Measurements from ENCODE around the gene TRIM72.
"Not testable (repeated sequence)": the region's sequence is repeated elsewhere in the genome, so short reads cannot be mapped to it uniquely, and the experiment has no call there.

The TRIM72 gene

DNA sequence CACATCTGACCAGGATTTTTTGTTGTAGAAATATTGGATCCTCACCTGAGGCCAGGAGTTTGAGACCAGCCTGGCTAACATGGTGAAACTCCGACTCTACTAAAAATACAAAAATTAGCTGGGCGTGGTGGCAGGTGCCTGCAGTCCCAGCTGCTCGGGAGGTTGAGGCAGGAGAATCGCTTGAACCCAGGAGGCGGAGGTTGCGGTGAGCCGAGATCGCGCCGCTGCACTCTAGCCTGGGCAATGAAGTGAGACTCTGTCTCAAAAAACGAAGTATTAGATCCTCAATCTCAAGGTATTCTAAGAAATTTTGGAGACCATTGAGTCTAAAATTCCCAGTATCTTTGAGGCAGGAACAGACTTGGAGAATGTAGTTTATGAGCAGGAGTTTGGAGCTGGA, 18.1 kb upstream of the TRIM72 start:
- not testable (repeated sequence) for H3K4me3 ChIP-seq (ENCODE audit: low read length in 2 of 2); H3K18ac ChIP-seq (ENCODE audit: low read length); H3K23ac ChIP-seq (ENCODE audit: low read depth, low read length, poor library complexity); H3K4me2 ChIP-seq (ENCODE audit: insufficient read depth, low read length, poor library complexity, severe bottlenecking); H3K27ac ChIP-seq (replicated peaks; ENCODE audit: low read length); H4K8ac ChIP-seq (ENCODE audit: low read depth, low read length); H3K4me1 ChIP-seq (ENCODE audit: control insufficient read depth in 2 of 2, insufficient read depth in 1 of 2, low read depth in 1 of 2, low read length in 2 of 2); H3K14ac ChIP-seq (ENCODE audit: low read length); H2BK12ac ChIP-seq (ENCODE audit: low read length); H3K9ac ChIP-seq (ENCODE audit: low read depth, low read length, poor library complexity); H2BK5ac ChIP-seq (ENCODE audit: low read length); H2AK5ac ChIP-seq (ENCODE audit: low read depth, low read length); H3K9me3 ChIP-seq (replicated peaks in 1 of 2; ENCODE audit: control insufficient read depth in 2 of 2, insufficient read depth in 1 of 2, low read depth in 1 of 2, low read length in 2 of 2); H3K27me3 ChIP-seq (ENCODE audit: control insufficient read depth in 3 of 3, insufficient read depth in 3 of 3, low read depth in 1 of 3, low read length in 3 of 3); H2BK15ac ChIP-seq (ENCODE audit: low read length); H3K4ac ChIP-seq (ENCODE audit: low read length); DNase-seq (ENCODE audit: low spot score); H4K91ac ChIP-seq (ENCODE audit: low read depth, low read length, poor library complexity); H3K79me1 ChIP-seq (ENCODE audit: low read depth, low read length); H2AFZ ChIP-seq (ENCODE audit: low read length); H2BK120ac ChIP-seq (ENCODE audit: low read depth, low read length)
- peaks cover 47 to 86% of the 10 kb centered on the region in 2 donors for H3K36me3 ChIP-seq (replicated peaks in 1 of 2; ENCODE audit: control insufficient read depth in 2 of 2, insufficient read depth in 2 of 2, low read length in 2 of 2)
- whole genome bisulfite sequencing, 2 donors (ENCODE audit: extremely low coverage in 2 of 2, insufficient read length in 2 of 2, insufficient replicate concordance in 1 of 2): no CpG with 5 or more reads among the region's 11 CpGs

DNA sequence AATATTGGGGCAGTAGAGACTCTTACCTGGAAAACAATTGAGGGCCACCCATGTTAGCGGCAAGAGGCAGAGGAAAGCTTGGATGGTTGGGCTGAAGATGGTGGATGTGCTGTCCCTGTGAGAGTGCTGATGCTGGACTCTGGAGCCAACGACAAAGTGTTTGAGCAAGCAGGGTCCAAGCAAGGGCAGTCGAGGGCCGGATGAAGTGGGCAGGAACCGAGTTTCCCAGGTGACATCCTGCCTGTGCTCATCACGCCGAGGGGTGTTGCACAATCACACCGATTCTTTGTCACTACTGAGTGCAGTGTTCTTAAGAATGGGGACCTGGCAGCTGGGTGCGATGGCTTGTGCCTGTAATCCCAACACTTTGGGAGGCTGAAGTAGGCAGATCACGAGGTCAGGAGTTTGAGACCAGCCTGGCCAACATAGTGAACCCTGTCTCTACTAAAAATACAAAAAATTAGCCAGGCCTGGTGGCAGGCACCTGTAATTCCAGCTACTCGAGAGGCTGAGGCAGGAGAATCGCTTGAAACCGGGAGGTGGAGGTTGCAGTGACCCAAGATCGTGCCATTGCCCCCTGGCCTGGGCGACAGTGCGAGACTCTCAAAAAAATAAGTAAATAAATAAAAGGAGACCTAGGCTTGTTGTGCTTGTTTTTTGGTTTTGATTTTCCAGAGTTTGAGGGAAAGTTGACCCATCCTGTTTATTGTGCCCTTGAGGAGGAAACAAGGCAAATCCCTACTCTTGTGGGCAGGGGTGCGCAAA, 17.4 kb upstream of the TRIM72 start:
- Histone ChIP-seq H4K91ac (ENCODE audit: low read depth, low read length, poor library complexity) (no peak overlapping the region), H3K27ac (replicated peaks; ENCODE audit: low read length) (no peak overlapping the region), H2BK12ac (ENCODE audit: low read length) (no peak overlapping the region), H3K14ac (ENCODE audit: low read length) (no peak overlapping the region), H2BK15ac (ENCODE audit: low read length) (no peak overlapping the region), H3K79me1 (ENCODE audit: low read depth, low read length) (peaks cover 2% of the 10 kb centered on the region), H3K9ac (ENCODE audit: low read depth, low read length, poor library complexity) (no peak overlapping the region), H3K9me3 (replicated peaks in 1 of 2; ENCODE audit: control insufficient read depth in 2 of 2, insufficient read depth in 1 of 2, low read depth in 1 of 2, low read length in 2 of 2) (peaks cover 0 to 2% of the 10 kb centered on the region in 2 donors), H2BK5ac (ENCODE audit: low read length) (no peak overlapping the region), H2BK120ac (ENCODE audit: low read depth, low read length) (no peak overlapping the region), H3K18ac (ENCODE audit: low read length) (no peak overlapping the region), H3K36me3 (replicated peaks in 1 of 2; ENCODE audit: control insufficient read depth in 2 of 2, insufficient read depth in 2 of 2, low read length in 2 of 2) (peaks cover 43 to 80% of the 10 kb centered on the region in 2 donors), H2AFZ (ENCODE audit: low read length) (no peak overlapping the region), H4K8ac (ENCODE audit: low read depth, low read length) (no peak overlapping the region), H3K4ac (ENCODE audit: low read length) (no peak overlapping the region), H3K4me3 (ENCODE audit: low read length in 2 of 2) (no peak overlapping the region), H2AK5ac (ENCODE audit: low read depth, low read length) (no peak overlapping the region), H3K4me2 (ENCODE audit: insufficient read depth, low read length, poor library complexity, severe bottlenecking) (no peak overlapping the region), H3K27me3 (ENCODE audit: control insufficient read depth in 3 of 3, insufficient read depth in 3 of 3, low read depth in 1 of 3, low read length in 3 of 3) (peaks cover under 1 to 6% (median 5%) of the 10 kb centered on the region in 3 experiments), H3K23ac (ENCODE audit: low read depth, low read length, poor library complexity) (no peak overlapping the region), H3K4me1 (ENCODE audit: control insufficient read depth in 2 of 2, insufficient read depth in 1 of 2, low read depth in 1 of 2, low read length in 2 of 2) (peaks cover 0 to 2% of the 10 kb centered on the region in 2 donors)
- WGBS, 2 donors (ENCODE audit: extremely low coverage in 2 of 2, insufficient read length in 2 of 2, insufficient replicate concordance in 1 of 2): no CpG with 5 or more reads among the region's 17 CpGs
- DNase-seq (ENCODE audit: low spot score): no peak

DNA sequence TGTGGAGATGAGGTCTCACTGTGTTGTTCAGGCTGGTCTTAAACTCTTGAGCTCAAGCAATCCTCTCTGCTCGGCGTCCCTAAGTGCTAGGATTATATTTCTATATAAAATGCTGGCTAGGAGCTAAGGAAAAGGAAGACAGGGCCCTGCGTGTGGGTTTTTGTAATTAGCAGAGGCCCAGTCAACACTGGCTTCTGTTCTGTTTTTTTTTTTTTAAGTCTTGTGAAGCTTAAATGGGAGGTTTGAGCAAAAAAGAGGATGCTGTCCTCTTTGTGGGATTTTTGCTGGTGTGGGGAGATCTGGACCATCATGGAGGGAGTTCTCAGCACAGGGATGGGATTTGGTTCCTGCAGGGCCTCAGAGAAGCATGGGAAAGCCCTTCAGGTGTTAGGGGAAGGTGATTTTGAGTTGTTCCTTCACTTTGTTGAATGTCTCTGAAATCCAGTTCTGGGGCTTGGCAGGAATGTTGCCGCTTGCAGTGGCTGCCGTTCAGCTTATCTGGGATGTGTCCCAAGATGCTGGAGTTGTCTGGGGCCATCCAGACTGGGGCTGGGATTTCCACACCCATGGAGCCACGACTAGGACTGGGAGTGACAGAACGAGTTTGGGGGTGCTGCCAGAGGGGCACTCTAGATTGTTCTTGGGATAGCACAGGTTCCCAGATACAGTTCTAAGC, 15.6 kb upstream of the TRIM72 start:
- no peak overlapping the region for H3K14ac ChIP-seq (ENCODE audit: low read length)
- no peak overlapping the region for H2BK15ac ChIP-seq (ENCODE audit: low read length)
- H3K4me2 ChIP-seq (ENCODE audit: insufficient read depth, low read length, poor library complexity, severe bottlenecking): no peak overlapping the region
- H3K4me3 ChIP-seq (ENCODE audit: low read length in 2 of 2): no peak overlapping the region
- no CpG with 5 or more reads among the region's 7 CpGs for WGBS, 2 donors (ENCODE audit: extremely low coverage in 2 of 2, insufficient read length in 2 of 2, insufficient replicate concordance in 1 of 2)
- no peak for DNase-seq (ENCODE audit: low spot score)
- no peak overlapping the region for H3K27ac ChIP-seq (replicated peaks; ENCODE audit: low read length)
- no peak overlapping the region for H2AK5ac ChIP-seq (ENCODE audit: low read depth, low read length)
- no peak overlapping the region for H3K4ac ChIP-seq (ENCODE audit: low read length)
- no peak overlapping the region for H3K18ac ChIP-seq (ENCODE audit: low read length)
- peaks cover 0 to 3% of the 10 kb centered on the region in 2 donors for H3K9me3 ChIP-seq (replicated peaks in 1 of 2; ENCODE audit: control insufficient read depth in 2 of 2, insufficient read depth in 1 of 2, low read depth in 1 of 2, low read length in 2 of 2)
- H3K36me3 ChIP-seq (replicated peaks in 1 of 2; ENCODE audit: control insufficient read depth in 2 of 2, insufficient read depth in 2 of 2, low read length in 2 of 2): peaks cover 29 to 62% of the 10 kb centered on the region in 2 donors
- no peak overlapping the region for H3K9ac ChIP-seq (ENCODE audit: low read depth, low read length, poor library complexity)
- H3K27me3 ChIP-seq (ENCODE audit: control insufficient read depth in 3 of 3, insufficient read depth in 3 of 3, low read depth in 1 of 3, low read length in 3 of 3): peaks cover 14 to 24% (median 22%) of the 10 kb centered on the region in 3 experiments
- no peak overlapping the region for H4K8ac ChIP-seq (ENCODE audit: low read depth, low read length)
- H2AFZ ChIP-seq (ENCODE audit: low read length): no peak overlapping the region
- H4K91ac ChIP-seq (ENCODE audit: low read depth, low read length, poor library complexity): no peak overlapping the region
- peaks cover 2% of the 10 kb centered on the region for H3K79me1 ChIP-seq (ENCODE audit: low read depth, low read length)
- no peak overlapping the region for H3K23ac ChIP-seq (ENCODE audit: low read depth, low read length, poor library complexity)
- no peak overlapping the region for H2BK5ac ChIP-seq (ENCODE audit: low read length)
- peaks cover 0 to 7% of the 10 kb centered on the region in 2 donors for H3K4me1 ChIP-seq (ENCODE audit: control insufficient read depth in 2 of 2, insufficient read depth in 1 of 2, low read depth in 1 of 2, low read length in 2 of 2)
- no peak overlapping the region for H2BK120ac ChIP-seq (ENCODE audit: low read depth, low read length)
- no peak overlapping the region for H2BK12ac ChIP-seq (ENCODE audit: low read length)

DNA sequence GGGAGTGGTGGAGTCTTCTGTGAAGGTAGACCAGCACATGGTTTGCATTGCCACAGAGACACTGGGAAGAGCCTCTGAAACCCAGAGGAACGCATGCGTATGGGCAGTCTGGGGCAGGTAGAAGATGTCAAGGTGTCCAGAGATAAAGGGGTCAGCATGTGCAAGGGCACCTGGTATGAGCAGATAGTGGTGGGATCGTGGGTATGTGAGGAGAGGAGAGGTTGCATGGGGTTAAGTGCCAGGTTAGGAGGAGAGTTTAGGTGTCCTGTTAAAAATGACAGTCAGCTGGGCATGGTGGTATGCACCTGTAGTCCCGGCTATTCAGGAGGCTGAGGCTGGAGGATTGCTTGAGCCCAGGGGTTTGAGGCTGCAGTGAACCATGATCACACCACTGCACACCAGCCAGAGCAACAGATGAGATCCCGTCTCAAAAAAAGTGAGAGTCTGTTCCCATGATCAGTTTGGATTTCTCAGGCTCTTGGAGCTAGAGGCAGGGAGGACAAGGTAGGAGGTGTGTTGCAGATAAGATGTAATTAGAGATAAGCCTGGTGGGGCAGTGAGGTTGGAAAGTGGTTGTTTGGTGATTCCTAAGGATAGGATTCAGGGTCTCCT, 14.4 kb upstream of the TRIM72 start:
- no peak overlapping the region for H4K8ac ChIP-seq (ENCODE audit: low read depth, low read length)

More for the DNA sequence above, 14.4 kb upstream of the TRIM72 start:
- no peak for DNase-seq (ENCODE audit: low spot score)
- Histone ChIP-seq H3K9me3 (replicated peaks in 1 of 2; ENCODE audit: control insufficient read depth in 2 of 2, insufficient read depth in 1 of 2, low read depth in 1 of 2, low read length in 2 of 2) (peaks cover 0 to 3% of the 10 kb centered on the region in 2 donors), H2BK15ac (ENCODE audit: low read length) (no peak overlapping the region), H2BK12ac (ENCODE audit: low read length) (no peak overlapping the region), H3K27ac (replicated peaks; ENCODE audit: low read length) (no peak overlapping the region), H2BK120ac (ENCODE audit: low read depth, low read length) (no peak overlapping the region), H2AFZ (ENCODE audit: low read length) (no peak overlapping the region), H4K91ac (ENCODE audit: low read depth, low read length, poor library complexity) (no peak overlapping the region), H3K18ac (ENCODE audit: low read length) (no peak overlapping the region), H2AK5ac (ENCODE audit: low read depth, low read length) (no peak overlapping the region), H3K14ac (ENCODE audit: low read length) (no peak overlapping the region), H2BK5ac (ENCODE audit: low read length) (no peak overlapping the region), H3K4me2 (ENCODE audit: insufficient read depth, low read length, poor library complexity, severe bottlenecking) (no peak overlapping the region), H3K79me1 (ENCODE audit: low read depth, low read length) (peaks cover 3% of the 10 kb centered on the region), H3K4ac (ENCODE audit: low read length) (no peak overlapping the region), H3K23ac (ENCODE audit: low read depth, low read length, poor library complexity) (no peak overlapping the region), H3K36me3 (replicated peaks in 1 of 2; ENCODE audit: control insufficient read depth in 2 of 2, insufficient read depth in 2 of 2, low read length in 2 of 2) (peaks cover 21 to 50% of the 10 kb centered on the region in 2 donors), H3K4me1 (ENCODE audit: control insufficient read depth in 2 of 2, insufficient read depth in 1 of 2, low read depth in 1 of 2, low read length in 2 of 2) (peaks cover 0 to 7% of the 10 kb centered on the region in 2 donors), H3K27me3 (ENCODE audit: control insufficient read depth in 3 of 3, insufficient read depth in 3 of 3, low read depth in 1 of 3, low read length in 3 of 3) (peaks cover 14 to 33% (median 22%) of the 10 kb centered on the region in 3 experiments), H3K4me3 (ENCODE audit: low read length in 2 of 2) (no peak overlapping the region), H3K9ac (ENCODE audit: low read depth, low read length, poor library complexity) (no peak overlapping the region)
- no CpG with 5 or more reads among the region's 5 CpGs for WGBS, 2 donors (ENCODE audit: extremely low coverage in 2 of 2, insufficient read length in 2 of 2, insufficient replicate concordance in 1 of 2)
